Measurements from ENCODE around the gene AKR1B1. TPM values are rescaled to one million over a fixed set of nuclear protein-coding genes. Genes with fewer than 3 reads are reported as not detected.

The AKR1B1 gene
- total RNA-seq, 4 donors from 2014 or later: 87.3 to 119 (median 95.6) TPM

Other genes starting within 250 kb of the AKR1B1 start
- gene SLC35B4, start 142.2 kb downstream of the AKR1B1 start, total RNA-seq: 1 to 10 TPM; 1.7 to 5.0 (median 2.3) TPM
- 1 to 10 TPM; 3.7 to 9.6 (median 6.2) TPM for gene AKR1B10, start 68.5 kb upstream of the AKR1B1 start, total RNA-seq
- gene AKR1B15, start 90.0 kb upstream of the AKR1B1 start, total RNA-seq: 10 to 100 TPM in 2 of 4 donors, 1 to 10 TPM in 2; 1.9 to 77.5 (median 10.3) TPM
- 10 to 100 TPM; 11.3 to 24.5 (median 13.6) TPM for gene BPGM, start 187.8 kb upstream of the AKR1B1 start, total RNA-seq

Data from gastrocnemius medialis (tissue), 4 donors.